ENCODE measurements around the gene PPP2R1A.

DNA sequence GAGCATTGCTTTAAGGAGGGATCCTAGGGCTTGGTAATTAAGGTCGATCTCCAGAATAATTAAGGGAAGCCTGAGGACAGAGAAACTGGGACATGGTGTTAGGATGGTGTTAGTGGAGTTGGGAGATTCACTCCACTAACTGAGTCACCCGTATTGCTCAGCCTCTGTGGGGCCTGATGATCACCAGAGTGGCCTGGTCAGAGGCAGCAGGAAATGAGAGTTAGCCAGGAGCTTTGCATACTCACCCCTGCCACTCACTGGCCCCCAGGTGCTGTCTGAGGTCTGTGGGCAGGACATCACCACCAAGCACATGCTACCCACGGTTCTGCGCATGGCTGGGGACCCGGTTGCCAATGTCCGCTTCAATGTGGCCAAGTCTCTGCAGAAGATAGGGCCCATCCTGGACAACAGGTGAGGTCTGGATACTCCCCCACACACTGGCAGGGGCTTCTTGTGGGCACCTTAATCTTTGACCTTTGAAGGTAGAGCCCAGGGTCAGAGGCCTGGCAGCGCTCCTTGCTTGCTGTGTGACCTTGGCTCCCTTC is 32.1 kb downstream of the PPP2R1A start:
- TF ChIP-seq POLR2A (IDR thresholded peaks at IDR 0.05) = no peak
- TF ChIP-seq, protein P1, sequence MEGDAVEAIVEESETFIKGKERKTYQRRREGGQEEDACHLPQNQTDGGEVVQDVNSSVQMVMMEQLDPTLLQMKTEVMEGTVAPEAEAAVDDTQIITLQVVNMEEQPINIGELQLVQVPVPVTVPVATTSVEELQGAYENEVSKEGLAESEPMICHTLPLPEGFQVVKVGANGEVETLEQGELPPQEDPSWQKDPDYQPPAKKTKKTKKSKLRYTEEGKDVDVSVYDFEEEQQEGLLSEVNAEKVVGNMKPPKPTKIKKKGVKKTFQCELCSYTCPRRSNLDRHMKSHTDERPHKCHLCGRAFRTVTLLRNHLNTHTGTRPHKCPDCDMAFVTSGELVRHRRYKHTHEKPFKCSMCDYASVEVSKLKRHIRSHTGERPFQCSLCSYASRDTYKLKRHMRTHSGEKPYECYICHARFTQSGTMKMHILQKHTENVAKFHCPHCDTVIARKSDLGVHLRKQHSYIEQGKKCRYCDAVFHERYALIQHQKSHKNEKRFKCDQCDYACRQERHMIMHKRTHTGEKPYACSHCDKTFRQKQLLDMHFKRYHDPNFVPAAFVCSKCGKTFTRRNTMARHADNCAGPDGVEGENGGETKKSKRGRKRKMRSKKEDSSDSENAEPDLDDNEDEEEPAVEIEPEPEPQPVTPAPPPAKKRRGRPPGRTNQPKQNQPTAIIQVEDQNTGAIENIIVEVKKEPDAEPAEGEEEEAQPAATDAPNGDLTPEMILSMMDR (IDR thresholded peaks at IDR 0.05) = no peak
- no peak for TF ChIP-seq EP300 (IDR thresholded peaks at IDR 0.05)
